Heart right ventricle (tissue), 16 donors: Measurements from ENCODE around the gene PRKACA. TPM values are rescaled to one million over a fixed set of nuclear protein-coding genes. Genes with fewer than 3 reads are reported as not detected.

Experiments used
- ATAC-seq, 8 donors: fragments of 200-7000 bp; cut with Tn5 transposase; one replicate each; pipeline ENCODE4 v1.9.1; 2020; ENCODE audit warnings: mild to moderate bottlenecking in 8 of 8, moderate library complexity in 8 of 8, moderate number of reproducible peaks in 1 of 8
- DNase-seq, 2 donors: peaks; one replicate each; pipeline ENCODE4 v3.0.0-alpha.2; 2020
- H3K27ac ChIP-seq, 10 donors: fragments of 200-600 bp; sonication (generic) in 2 of 10; one replicate each; pipeline versions ENCODE4 v1.5.0 to v1.8.0; 2020 to 2022; ENCODE audit warnings: mild to moderate bottlenecking in 3 of 10
- H3K27me3 ChIP-seq, 7 donors: fragments of 200-600 bp; one replicate each; pipeline ENCODE4 v1.8.0; 2021 to 2022; ENCODE audit warnings: mild to moderate bottlenecking in 2 of 7
- H3K36me3 ChIP-seq, 9 donors: fragments of 200-600 bp; sonication (generic) in 1 of 9; one replicate each; pipeline versions ENCODE4 v1.5.0 to v1.8.0; 2020 to 2022; ENCODE audit warnings: mild to moderate bottlenecking in 2 of 9
- H3K4me1 ChIP-seq, 9 donors: fragments of 200-600 bp; sonication (generic) in 1 of 9; one replicate each; pipeline versions ENCODE4 v1.5.0 to v1.8.0; 2020 to 2022; ENCODE audit warnings: mild to moderate bottlenecking in 4 of 9
- H3K4me3 ChIP-seq, 10 donors: fragments of 200-600 bp; sonication (generic) in 2 of 10; one replicate each; pipeline versions ENCODE4 v1.5.0 to v1.8.0; 2020 to 2022; ENCODE audit warnings: mild to moderate bottlenecking in 7 of 10, moderate library complexity in 2 of 10
- H3K9me3 ChIP-seq, 11 donors: fragments of 200-600 bp in 10 of 11; sonication (generic) in 2 of 11; one replicate each; pipeline versions ENCODE4 v1.5.0 to v1.8.0; 2013 to 2022; ENCODE audit warnings: mild to moderate bottlenecking in 2 of 11, control low read depth in 1 of 11, moderate library complexity in 1 of 11
- WGBS, 2 donors: extraction: QIAGEN DNeasy Blood & Tissue Kit; methylation state at CpG; one replicate each; pipeline ENCODE4 v1.1.7; 2013; ENCODE audit warnings: inconsistent platforms in 1 of 2; 5-methylcytosine and 5-hydroxymethylcytosine counted together
- intact Hi-C, 10 donors: fragments of 100-400 bp; cut with DNase I; formaldehyde crosslinking; loops; one replicate each; pipeline versions ENCODE4 v1.11.1 to v1.14.2; 2022
- polyA plus RNA-seq, 2 donors: library from polyadenylated mRNA; stranded (reverse); fragments of 200-250 nt; gene quantifications; one replicate each; pipeline ENCODE4 v1.2.3, GENCODE V29; 2013
- total RNA-seq, 10 donors: library from RNA; stranded (reverse); fragmentation: NEBNext Ultra II Directional in 3 of 10; extraction: Animal tissue kit (Norgen Biotek cat#: 25700) in 3 of 10; gene quantifications; one replicate each; pipeline versions ENCODE4 v1.2.1 to v1.2.4, GENCODE V29; 2021 to 2023
- TF ChIP-seq, protein P1 (sequence below), 9 donors: fragments of 200-600 bp; sonication (generic) in 2 of 9; IDR thresholded peaks; one replicate each; pipeline versions ENCODE4 v1.5.0 to v1.8.0; 2021 to 2022; ENCODE audit warnings: antibody characterized with exemption in 9 of 9, mild to moderate bottlenecking in 5 of 9, moderate library complexity in 1 of 9
- donor health status: Arrhythmogenic right ventricular cardiomyopathy.
- donor health status: ischemic (EF 13 %, LVEDD 7.1; RV severe dilation, severe dysfunction).
- donor health status: healthy with polysubstance abuse.
- donor health status: DM: no; HTN: yes; CAD: no.
- donor health status: DM: no; HTN: no; CAD: no.
- donor health status: ischemic (EF 25% LVEDD 6.9; RV normal size, moderate dysfunction).
- donor health status: ischemic (EF 25% LVEDD 5.7; RV mildly dilated, moderate dysfunction).
- donor health status: healthy.
- donor health status: DM: yes; HTN: yes; CAD: no.
- donor health status: Ischemic cardiomyopathy.
- donor health status: ischemic (EF 35%, LVEDD 5.7; RV mildly dilated, moderate dysfunction).
- donor health status: nonischemic (EF 11% LVEDD 7.7; RV severe dilation, severe dysfunction).
- donor health status: DM: yes; HTN: yes; CAD: no.
- donor health status: PGD.
- donor health status: ischemic (EF 29% LVEDD 5.4; RV normal size, mild dysfunction).
- donor health status: nonischemic (EF 23%, LVEDD 6.1; RV moderate dilation, normal function).

PRKACA gene
- total and polyA plus RNA-seq, 12 donors = 196 to 691 (median 508) TPM

DNA sequence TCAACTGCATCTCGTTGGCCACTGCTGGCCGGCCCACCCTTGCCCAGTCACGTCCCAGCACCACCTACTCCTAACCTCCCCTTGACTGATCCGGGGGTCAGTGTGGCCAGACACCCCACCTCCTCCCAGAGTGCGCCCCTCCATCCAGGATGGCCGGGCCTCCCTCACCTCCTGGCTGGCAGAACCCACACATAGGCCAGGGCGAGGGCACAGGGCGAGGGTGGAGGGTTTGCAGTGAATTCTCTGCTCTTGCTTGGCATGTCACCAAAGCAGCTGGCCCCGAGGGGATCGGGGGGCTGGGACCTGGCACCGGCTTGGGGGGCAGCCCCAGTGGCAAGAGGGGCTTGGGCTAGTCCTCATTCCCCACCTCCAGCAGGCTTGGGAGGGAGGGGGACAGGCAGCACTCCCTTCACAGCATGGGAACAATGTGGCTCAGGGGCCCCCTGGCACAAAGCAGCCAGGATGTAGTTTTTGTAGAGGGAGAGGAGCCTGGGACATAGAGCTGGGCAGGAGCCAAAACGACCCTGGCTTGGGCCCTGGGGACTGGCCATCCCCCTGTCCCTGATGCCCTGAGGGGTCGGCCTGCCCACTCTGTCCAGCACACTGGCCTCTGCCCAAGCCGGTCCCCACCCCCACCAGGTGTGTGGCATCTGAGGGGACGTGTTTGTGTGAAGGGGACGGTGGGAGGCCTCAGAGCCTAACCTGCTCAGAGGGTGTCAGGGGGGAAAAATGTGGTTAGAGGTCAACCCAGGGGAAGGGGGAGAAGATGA lies 47.3 kb upstream of the PRKACA start:
- 85 to 89% methylated on average over 15 to 16 of the region's 16 CpGs for WGBS, 2 donors
- no peak for DNase-seq
- Histone ChIP-seq H3K4me1 (peaks cover 0 to 24% (median 13%) of the 10 kb centered on the region in 9 donors), H3K4me3 (no peak overlapping the region), H3K36me3 (peaks cover 0 to 31% (median 3%) of the 10 kb centered on the region in 9 donors), H3K27ac (no peak overlapping the region), H3K9me3 (no peaks in the 10 kb centered on the region), H3K27me3 (no peaks in the 10 kb centered on the region)
- intact Hi-C loops = no loop called here
- no peak for ATAC-seq
- TF ChIP-seq, protein P1, sequence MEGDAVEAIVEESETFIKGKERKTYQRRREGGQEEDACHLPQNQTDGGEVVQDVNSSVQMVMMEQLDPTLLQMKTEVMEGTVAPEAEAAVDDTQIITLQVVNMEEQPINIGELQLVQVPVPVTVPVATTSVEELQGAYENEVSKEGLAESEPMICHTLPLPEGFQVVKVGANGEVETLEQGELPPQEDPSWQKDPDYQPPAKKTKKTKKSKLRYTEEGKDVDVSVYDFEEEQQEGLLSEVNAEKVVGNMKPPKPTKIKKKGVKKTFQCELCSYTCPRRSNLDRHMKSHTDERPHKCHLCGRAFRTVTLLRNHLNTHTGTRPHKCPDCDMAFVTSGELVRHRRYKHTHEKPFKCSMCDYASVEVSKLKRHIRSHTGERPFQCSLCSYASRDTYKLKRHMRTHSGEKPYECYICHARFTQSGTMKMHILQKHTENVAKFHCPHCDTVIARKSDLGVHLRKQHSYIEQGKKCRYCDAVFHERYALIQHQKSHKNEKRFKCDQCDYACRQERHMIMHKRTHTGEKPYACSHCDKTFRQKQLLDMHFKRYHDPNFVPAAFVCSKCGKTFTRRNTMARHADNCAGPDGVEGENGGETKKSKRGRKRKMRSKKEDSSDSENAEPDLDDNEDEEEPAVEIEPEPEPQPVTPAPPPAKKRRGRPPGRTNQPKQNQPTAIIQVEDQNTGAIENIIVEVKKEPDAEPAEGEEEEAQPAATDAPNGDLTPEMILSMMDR (IDR thresholded peaks at IDR 0.05) = no peak

DNA sequence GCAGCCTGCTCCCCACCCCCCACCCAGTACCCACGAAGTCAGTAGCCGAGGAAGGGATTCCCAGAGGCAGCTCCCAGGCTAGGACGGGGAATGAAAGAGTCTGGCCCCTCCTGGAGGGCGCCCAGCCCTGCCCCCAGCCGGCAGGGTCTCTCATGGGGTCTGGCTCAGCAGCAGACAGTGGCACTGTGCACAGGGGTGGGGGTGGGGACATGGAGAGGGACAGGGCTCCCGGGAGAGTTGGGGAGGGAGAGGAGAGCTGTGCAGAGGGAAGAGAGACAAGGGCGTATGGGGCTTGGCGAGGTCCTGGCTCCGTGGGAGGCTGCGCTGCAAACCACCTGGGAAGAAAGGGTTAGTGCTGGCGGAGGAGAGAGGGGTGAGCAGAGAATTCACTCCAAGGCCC lies 46.5 kb upstream of the PRKACA start:
- no peak overlapping the region for H3K4me3 ChIP-seq
- TF ChIP-seq, protein P1 (IDR thresholded peaks at IDR 0.05) = no peak
- peaks cover 0 to 24% (median 13%) of the 10 kb centered on the region in 9 donors for H3K4me1 ChIP-seq
- WGBS, 2 donors = 65 to 75% methylated on average over 11 of the region's 11 CpGs
- H3K9me3 ChIP-seq = no peaks in the 10 kb centered on the region
- intact Hi-C loops = no loop called here
- ATAC-seq = no peak
- peaks cover 0 to 31% (median 0%) of the 10 kb centered on the region in 9 donors for H3K36me3 ChIP-seq
- H3K27me3 ChIP-seq = no peaks in the 10 kb centered on the region
- no peak overlapping the region for H3K27ac ChIP-seq
- DNase-seq = no peak

DNA sequence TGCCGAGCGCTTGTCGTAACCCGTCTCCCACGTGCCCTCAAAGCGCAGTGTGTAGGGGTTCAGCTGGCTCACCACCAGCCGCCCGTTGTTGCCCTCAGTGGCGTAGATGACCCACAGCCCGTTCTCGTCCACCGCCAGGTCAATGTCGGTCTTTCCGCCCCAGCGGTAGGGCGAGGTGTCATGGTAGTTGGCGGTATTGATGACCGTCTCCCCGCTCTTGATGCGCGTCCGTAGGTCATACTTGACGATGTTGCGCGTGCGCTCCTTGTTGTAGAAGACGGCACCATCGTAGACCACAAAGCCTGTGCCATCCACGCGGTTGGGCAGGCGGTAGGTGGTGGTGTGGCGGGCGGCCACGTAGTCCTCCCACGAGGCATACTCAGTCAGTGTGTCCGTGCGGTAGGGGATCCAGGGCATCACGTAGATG lies 45.3 kb upstream of the PRKACA start:
- ATAC-seq = no peak
- peaks cover 0 to 39% (median 9%) of the 10 kb centered on the region in 9 donors for H3K36me3 ChIP-seq
- WGBS, 2 donors = 97 to 98% methylated on average over 38 of the region's 38 CpGs

GRCh38 chr19:14161305-14161704 lies 43.7 kb upstream of the PRKACA start:
- H3K4me3 ChIP-seq = no peak overlapping the region
- peaks cover 0 to 55% (median 17%) of the 10 kb centered on the region in 9 donors for H3K36me3 ChIP-seq
- H3K9me3 ChIP-seq = no peaks in the 10 kb centered on the region
- ATAC-seq (no peak), DNase-seq (no peak)
- TF ChIP-seq, protein P1 (IDR thresholded peaks at IDR 0.05) = no peak
- H3K27ac ChIP-seq = no peak overlapping the region
- peaks cover 0 to 4% (median 0%) of the 10 kb centered on the region in 9 donors for H3K4me1 ChIP-seq
- intact Hi-C loops = no loop called here
- H3K27me3 ChIP-seq = no peaks in the 10 kb centered on the region
- 95 to 96% methylated on average over 19 of the region's 19 CpGs for WGBS, 2 donors

More for the DNA sequence above, 45.3 kb upstream of the PRKACA start:
- Histone ChIP-seq H3K27ac (no peak overlapping the region), H3K9me3 (no peaks in the 10 kb centered on the region), H3K4me3 (no peak overlapping the region), H3K4me1 (peaks cover 0 to 20% (median 11%) of the 10 kb centered on the region in 9 donors), H3K27me3 (no peaks in the 10 kb centered on the region)
- intact Hi-C loops = no loop called here
- DNase-seq = no peak
- TF ChIP-seq, protein P1 (IDR thresholded peaks at IDR 0.05) = no peak
